Measurements from ENCODE around the gene SIAH2.

Gene SIAH2

GRCh38 chr3:150793641-150794040 is 30.7 kb upstream of the SIAH2 start:
- no peak overlapping the region for H3K4me3 ChIP-seq (ENCODE audit: low read depth in 1 of 2, low read length in 2 of 2)
- H3K36me3 ChIP-seq (ENCODE audit: control insufficient read depth in 1 of 2, insufficient read depth in 2 of 2, low read length in 2 of 2), result no peaks in the 10 kb centered on the region
- peaks cover 2 to 6% of the 10 kb centered on the region in 2 donors for H3K27me3 ChIP-seq (ENCODE audit: control insufficient read depth in 1 of 2, insufficient read depth in 2 of 2, low read length in 2 of 2)
- H3K9me3 ChIP-seq (ENCODE audit: control insufficient read depth in 1 of 2, low read length in 2 of 2), result no peaks in the 10 kb centered on the region
- no peak overlapping the region for H3K9ac ChIP-seq (ENCODE audit: low read depth in 1 of 2, low read length in 2 of 2)
- no peak overlapping the region for H3K27ac ChIP-seq (ENCODE audit: low read depth, low read length)
- no peaks in the 10 kb centered on the region for H3K4me1 ChIP-seq (ENCODE audit: control insufficient read depth in 1 of 2, insufficient read depth in 2 of 2, low read length in 2 of 2)

GRCh38 chr3:150790629-150791028 is 27.7 kb upstream of the SIAH2 start:
- H3K9ac ChIP-seq (ENCODE audit: low read depth in 1 of 2, low read length in 2 of 2), result no peak overlapping the region
- H3K4me3 ChIP-seq (ENCODE audit: low read depth in 1 of 2, low read length in 2 of 2), result no peak overlapping the region
- H3K9me3 ChIP-seq (ENCODE audit: control insufficient read depth in 1 of 2, low read length in 2 of 2), result no peaks in the 10 kb centered on the region
- peaks cover 4 to 9% of the 10 kb centered on the region in 2 donors for H3K27me3 ChIP-seq (ENCODE audit: control insufficient read depth in 1 of 2, insufficient read depth in 2 of 2, low read length in 2 of 2)
- H3K27ac ChIP-seq (ENCODE audit: low read depth, low read length), result no peak overlapping the region
- no peaks in the 10 kb centered on the region for H3K4me1 ChIP-seq (ENCODE audit: control insufficient read depth in 1 of 2, insufficient read depth in 2 of 2, low read length in 2 of 2)
- no peaks in the 10 kb centered on the region for H3K36me3 ChIP-seq (ENCODE audit: control insufficient read depth in 1 of 2, insufficient read depth in 2 of 2, low read length in 2 of 2)

- no peaks in the 10 kb centered on the region for H3K9me3 ChIP-seq (ENCODE audit: control insufficient read depth in 1 of 2, low read length in 2 of 2)
- H3K27ac ChIP-seq (ENCODE audit: low read depth, low read length), result no peak overlapping the region
- peaks cover 4 to 9% of the 10 kb centered on the region in 2 donors for H3K27me3 ChIP-seq (ENCODE audit: control insufficient read depth in 1 of 2, insufficient read depth in 2 of 2, low read length in 2 of 2)
- H3K36me3 ChIP-seq (ENCODE audit: control insufficient read depth in 1 of 2, insufficient read depth in 2 of 2, low read length in 2 of 2), result no peaks in the 10 kb centered on the region
- no peak overlapping the region for H3K9ac ChIP-seq (ENCODE audit: low read depth in 1 of 2, low read length in 2 of 2)
- no peak overlapping the region for H3K4me3 ChIP-seq (ENCODE audit: low read depth in 1 of 2, low read length in 2 of 2)
- no peaks in the 10 kb centered on the region for H3K4me1 ChIP-seq (ENCODE audit: control insufficient read depth in 1 of 2, insufficient read depth in 2 of 2, low read length in 2 of 2)
These were observed 26.5 kb upstream of the SIAH2 start for GRCh38 chr3:150789451-150789850.

GRCh38 chr3:150787741-150788370 is 24.9 kb upstream of the SIAH2 start:
- H3K27ac ChIP-seq (ENCODE audit: low read depth, low read length), result no peak overlapping the region
- H3K9ac ChIP-seq (ENCODE audit: low read depth in 1 of 2, low read length in 2 of 2), result no peak overlapping the region
- H3K36me3 ChIP-seq (ENCODE audit: control insufficient read depth in 1 of 2, insufficient read depth in 2 of 2, low read length in 2 of 2), result no peaks in the 10 kb centered on the region
- H3K27me3 ChIP-seq (ENCODE audit: control insufficient read depth in 1 of 2, insufficient read depth in 2 of 2, low read length in 2 of 2), result peaks cover 4 to 9% of the 10 kb centered on the region in 2 donors
- no peaks in the 10 kb centered on the region for H3K4me1 ChIP-seq (ENCODE audit: control insufficient read depth in 1 of 2, insufficient read depth in 2 of 2, low read length in 2 of 2)
- H3K4me3 ChIP-seq (ENCODE audit: low read depth in 1 of 2, low read length in 2 of 2), result no peak overlapping the region
- no peaks in the 10 kb centered on the region for H3K9me3 ChIP-seq (ENCODE audit: control insufficient read depth in 1 of 2, low read length in 2 of 2)

GRCh38 chr3:150786791-150787190 is 23.8 kb upstream of the SIAH2 start:
- Histone ChIP-seq H3K4me3 (ENCODE audit: low read depth in 1 of 2, low read length in 2 of 2) (no peak overlapping the region), H3K27me3 (ENCODE audit: control insufficient read depth in 1 of 2, insufficient read depth in 2 of 2, low read length in 2 of 2) (peaks cover 4 to 9% of the 10 kb centered on the region in 2 donors), H3K36me3 (ENCODE audit: control insufficient read depth in 1 of 2, insufficient read depth in 2 of 2, low read length in 2 of 2) (no peaks in the 10 kb centered on the region), H3K27ac (ENCODE audit: low read depth, low read length) (no peak overlapping the region), H3K9me3 (ENCODE audit: control insufficient read depth in 1 of 2, low read length in 2 of 2) (no peaks in the 10 kb centered on the region), H3K9ac (ENCODE audit: low read depth in 1 of 2, low read length in 2 of 2) (no peak overlapping the region), H3K4me1 (ENCODE audit: control insufficient read depth in 1 of 2, insufficient read depth in 2 of 2, low read length in 2 of 2) (no peaks in the 10 kb centered on the region)

GRCh38 chr3:150784747-150785125 is 21.8 kb upstream of the SIAH2 start:
- no peaks in the 10 kb centered on the region for H3K36me3 ChIP-seq (ENCODE audit: control insufficient read depth in 1 of 2, insufficient read depth in 2 of 2, low read length in 2 of 2)
- no peak overlapping the region for H3K4me3 ChIP-seq (ENCODE audit: low read depth in 1 of 2, low read length in 2 of 2)
- H3K4me1 ChIP-seq (ENCODE audit: control insufficient read depth in 1 of 2, insufficient read depth in 2 of 2, low read length in 2 of 2), result no peaks in the 10 kb centered on the region
- no peak overlapping the region for H3K27ac ChIP-seq (ENCODE audit: low read depth, low read length)
- no peak overlapping the region for H3K9ac ChIP-seq (ENCODE audit: low read depth in 1 of 2, low read length in 2 of 2)
- peaks cover 4 to 9% of the 10 kb centered on the region in 2 donors for H3K27me3 ChIP-seq (ENCODE audit: control insufficient read depth in 1 of 2, insufficient read depth in 2 of 2, low read length in 2 of 2)
- H3K9me3 ChIP-seq (ENCODE audit: control insufficient read depth in 1 of 2, low read length in 2 of 2), result no peaks in the 10 kb centered on the region

GRCh38 chr3:150783920-150784746 is 21.2 kb upstream of the SIAH2 start:
- Histone ChIP-seq H3K9me3 (ENCODE audit: control insufficient read depth in 1 of 2, low read length in 2 of 2) (no peaks in the 10 kb centered on the region), H3K36me3 (ENCODE audit: control insufficient read depth in 1 of 2, insufficient read depth in 2 of 2, low read length in 2 of 2) (no peaks in the 10 kb centered on the region), H3K4me3 (ENCODE audit: low read depth in 1 of 2, low read length in 2 of 2) (no peak overlapping the region), H3K4me1 (ENCODE audit: control insufficient read depth in 1 of 2, insufficient read depth in 2 of 2, low read length in 2 of 2) (no peaks in the 10 kb centered on the region), H3K27me3 (ENCODE audit: control insufficient read depth in 1 of 2, insufficient read depth in 2 of 2, low read length in 2 of 2) (peaks cover 4 to 9% of the 10 kb centered on the region in 2 donors), H3K9ac (ENCODE audit: low read depth in 1 of 2, low read length in 2 of 2) (no peak overlapping the region), H3K27ac (ENCODE audit: low read depth, low read length) (no peak overlapping the region)

GRCh38 chr3:150783316-150783715 is 20.3 kb upstream of the SIAH2 start:
- Histone ChIP-seq H3K27me3 (ENCODE audit: control insufficient read depth in 1 of 2, insufficient read depth in 2 of 2, low read length in 2 of 2) (peaks cover 0 to 3% of the 10 kb centered on the region in 2 donors), H3K27ac (ENCODE audit: low read depth, low read length) (no peak overlapping the region), H3K4me1 (ENCODE audit: control insufficient read depth in 1 of 2, insufficient read depth in 2 of 2, low read length in 2 of 2) (no peaks in the 10 kb centered on the region), H3K9ac (ENCODE audit: low read depth in 1 of 2, low read length in 2 of 2) (no peak overlapping the region), H3K4me3 (ENCODE audit: low read depth in 1 of 2, low read length in 2 of 2) (no peak overlapping the region), H3K36me3 (ENCODE audit: control insufficient read depth in 1 of 2, insufficient read depth in 2 of 2, low read length in 2 of 2) (no peaks in the 10 kb centered on the region), H3K9me3 (ENCODE audit: control insufficient read depth in 1 of 2, low read length in 2 of 2) (no peaks in the 10 kb centered on the region)

GRCh38 chr3:150779402-150779858 is 16.5 kb upstream of the SIAH2 start:
- Histone ChIP-seq H3K9me3 (ENCODE audit: control insufficient read depth in 1 of 2, low read length in 2 of 2) (no peaks in the 10 kb centered on the region), H3K36me3 (ENCODE audit: control insufficient read depth in 1 of 2, insufficient read depth in 2 of 2, low read length in 2 of 2) (no peaks in the 10 kb centered on the region), H3K9ac (ENCODE audit: low read depth in 1 of 2, low read length in 2 of 2) (no peak overlapping the region), H3K4me1 (ENCODE audit: control insufficient read depth in 1 of 2, insufficient read depth in 2 of 2, low read length in 2 of 2) (no peaks in the 10 kb centered on the region), H3K4me3 (ENCODE audit: low read depth in 1 of 2, low read length in 2 of 2) (no peak overlapping the region), H3K27ac (ENCODE audit: low read depth, low read length) (no peak overlapping the region), H3K27me3 (ENCODE audit: control insufficient read depth in 1 of 2, insufficient read depth in 2 of 2, low read length in 2 of 2) (no peaks in the 10 kb centered on the region)

- Histone ChIP-seq H3K27me3 (ENCODE audit: control insufficient read depth in 1 of 2, insufficient read depth in 2 of 2, low read length in 2 of 2) (no peaks in the 10 kb centered on the region), H3K36me3 (ENCODE audit: control insufficient read depth in 1 of 2, insufficient read depth in 2 of 2, low read length in 2 of 2) (no peaks in the 10 kb centered on the region), H3K27ac (ENCODE audit: low read depth, low read length) (no peak overlapping the region), H3K4me1 (ENCODE audit: control insufficient read depth in 1 of 2, insufficient read depth in 2 of 2, low read length in 2 of 2) (no peaks in the 10 kb centered on the region), H3K9me3 (ENCODE audit: control insufficient read depth in 1 of 2, low read length in 2 of 2) (no peaks in the 10 kb centered on the region), H3K9ac (ENCODE audit: low read depth in 1 of 2, low read length in 2 of 2) (no peak overlapping the region), H3K4me3 (ENCODE audit: low read depth in 1 of 2, low read length in 2 of 2) (no peak overlapping the region)
These were observed 15.9 kb upstream of the SIAH2 start for GRCh38 chr3:150778793-150779401.

Measured in duodenal mucosa (tissue), 2 donors.